ENCODE results near the gene GLYATL3.

GLYATL3 gene

GRCh38 chr6:49535795-49536194 is 36.1 kb downstream of the GLYATL3 start:
- Histone ChIP-seq H3K4me3 (ENCODE audit: low read depth, low read length) (no peak overlapping the region), H3K27ac (no peak overlapping the region), H3K27me3 (ENCODE audit: insufficient read depth, low read depth, severe bottlenecking) (no peaks in the 10 kb centered on the region), H3K9me3 (ENCODE audit: severe bottlenecking) (no peaks in the 10 kb centered on the region), H3K36me3 (no peaks in the 10 kb centered on the region)
- no peak for DNase-seq
- no peak for TF ChIP-seq CTCF (IDR thresholded peaks at IDR 0.05; ENCODE audit: low read depth, low read length)

- H3K9me3 ChIP-seq (ENCODE audit: severe bottlenecking), result no peaks in the 10 kb centered on the region
- peaks cover 23% of the 10 kb centered on the region for H3K27me3 ChIP-seq (ENCODE audit: insufficient read depth, low read depth, severe bottlenecking)
- TF ChIP-seq CTCF (IDR thresholded peaks at IDR 0.05; ENCODE audit: low read depth, low read length), result no peak
- H3K27ac ChIP-seq, result no peak overlapping the region
- H3K36me3 ChIP-seq, result no peaks in the 10 kb centered on the region
- H3K4me3 ChIP-seq (ENCODE audit: low read depth, low read length), result no peak overlapping the region
- no peak for DNase-seq
Observed at GRCh38 chr6:49539102-49539501, 39.4 kb downstream of the GLYATL3 start.

GRCh38 chr6:49540614-49541013 is 40.9 kb downstream of the GLYATL3 start:
- H3K36me3 ChIP-seq, result no peaks in the 10 kb centered on the region
- no peak overlapping the region for H3K4me3 ChIP-seq (ENCODE audit: low read depth, low read length)
- TF ChIP-seq CTCF (IDR thresholded peaks at IDR 0.05; ENCODE audit: low read depth, low read length), result no peak
- peaks cover 31% of the 10 kb centered on the region for H3K27me3 ChIP-seq (ENCODE audit: insufficient read depth, low read depth, severe bottlenecking)
- no peak for DNase-seq
- H3K9me3 ChIP-seq (ENCODE audit: severe bottlenecking), result no peaks in the 10 kb centered on the region
- H3K27ac ChIP-seq, result no peak overlapping the region

- no peaks in the 10 kb centered on the region for H3K9me3 ChIP-seq (ENCODE audit: severe bottlenecking)
- peaks cover 34% of the 10 kb centered on the region for H3K27me3 ChIP-seq (ENCODE audit: insufficient read depth, low read depth, severe bottlenecking)
- no peak overlapping the region for H3K27ac ChIP-seq
- TF ChIP-seq CTCF (IDR thresholded peaks at IDR 0.05; ENCODE audit: low read depth, low read length), result no peak
- no peaks in the 10 kb centered on the region for H3K36me3 ChIP-seq
- no peak overlapping the region for H3K4me3 ChIP-seq (ENCODE audit: low read depth, low read length)
- DNase-seq, result no peak
Observed at GRCh38 chr6:49541210-49541724, 41.5 kb downstream of the GLYATL3 start.

GRCh38 chr6:49541936-49542335 is 42.2 kb downstream of the GLYATL3 start:
- DNase-seq, result no peak
- Histone ChIP-seq H3K36me3 (no peaks in the 10 kb centered on the region), H3K4me3 (ENCODE audit: low read depth, low read length) (no peak overlapping the region), H3K9me3 (ENCODE audit: severe bottlenecking) (no peaks in the 10 kb centered on the region), H3K27ac (no peak overlapping the region), H3K27me3 (ENCODE audit: insufficient read depth, low read depth, severe bottlenecking) (peaks cover 36% of the 10 kb centered on the region)
- TF ChIP-seq CTCF (IDR thresholded peaks at IDR 0.05; ENCODE audit: low read depth, low read length), result no peak

Data from WERI-Rb-1 (cell line).